Prostate gland (tissue), 2 donors: ENCODE results near the gene RNF128. TPM values are rescaled to one million over a fixed set of nuclear protein-coding genes. Genes with fewer than 3 reads are reported as not detected.
"Not testable (repeated sequence)": the region's sequence is repeated elsewhere in the genome, so short reads cannot be mapped to it uniquely, and the experiment has no call there.

Source experiments
- DNase-seq: peaks from one replicate; pipeline ENCODE4 v3.0.0-alpha.2; 2019; ENCODE audit warnings: low spot score
- H3K27ac ChIP-seq, 2 donors: fragments of 200-600 bp; sonication (generic); 2 replicates each; pipeline ENCODE4 v1.5.1; 2017 to 2019
- H3K27me3 ChIP-seq: fragments of 200-600 bp; sonication (generic); replicated peaks from 2 replicates; pipeline ENCODE4 v1.5.1; 2019; ENCODE audit not compliant: insufficient read depth
- H3K36me3 ChIP-seq, 2 donors: fragments of 200-600 bp; sonication (generic); 1 replicate in 1 of 2; 2 replicates in 1 of 2; pipeline versions ENCODE4 v1.5.1 to v1.8.1; 2017 to 2019
- H3K4me1 ChIP-seq: fragments of 200-600 bp; sonication (generic); replicated peaks from 2 replicates; pipeline ENCODE4 v1.5.1; 2019
- H3K4me3 ChIP-seq, 2 donors: fragments of 200-600 bp; sonication (generic); 2 replicates each; pipeline ENCODE4 v1.5.1; 2017 to 2019
- H3K9me3 ChIP-seq: fragments of 200-600 bp; sonication (generic); 2 replicates; pipeline ENCODE4 v1.5.1; 2017
- POLR2A ChIP-seq: fragments of 450-650 bp; IDR thresholded peaks from one replicate; pipeline ENCODE4 v1.6.1; 2016; ENCODE audit warnings: antibody characterized with exemption, mild to moderate bottlenecking
- POLR2AphosphoS5 ChIP-seq: sonication (generic); formaldehyde crosslinking; IDR thresholded peaks from one replicate; pipeline ENCODE4 v1.6.1; 2017; ENCODE audit warnings: antibody characterized with exemption
- WGBS: methylation state at CpG from one replicate; pipeline ENCODE4 v1.1.5; 2018; 5-methylcytosine and 5-hydroxymethylcytosine counted together
- intact Hi-C: fragments of 100-400 bp; cut with DNase I; formaldehyde crosslinking; loops from one replicate; pipeline ENCODE4 v1.14.2; 2022
- total RNA-seq, 2 donors: library from RNA; depleted of rRNA; stranded (reverse); fragments of >200 nt; gene quantifications; one replicate each; pipeline ENCODE4 v1.1.0, GENCODE V29; 2016
- TF ChIP-seq, protein P1 (sequence below), 4 experiments: fragments of 200-600 bp in 2 of 4; fragments of 450-650 bp in 2 of 4; sonication (generic) in 2 of 4; IDR thresholded peaks; 1 replicate in 3 of 4; 2 replicates in 1 of 4; pipeline ENCODE4 v1.5.1; 2016 to 2019; ENCODE audit warnings: antibody characterized with exemption in 4 of 4, mild to moderate bottlenecking in 2 of 4, moderate library complexity in 2 of 4

The RNF128 gene
- total RNA-seq, 2 donors from 2014 or later = 1.9 to 10.5 TPM

DNA sequence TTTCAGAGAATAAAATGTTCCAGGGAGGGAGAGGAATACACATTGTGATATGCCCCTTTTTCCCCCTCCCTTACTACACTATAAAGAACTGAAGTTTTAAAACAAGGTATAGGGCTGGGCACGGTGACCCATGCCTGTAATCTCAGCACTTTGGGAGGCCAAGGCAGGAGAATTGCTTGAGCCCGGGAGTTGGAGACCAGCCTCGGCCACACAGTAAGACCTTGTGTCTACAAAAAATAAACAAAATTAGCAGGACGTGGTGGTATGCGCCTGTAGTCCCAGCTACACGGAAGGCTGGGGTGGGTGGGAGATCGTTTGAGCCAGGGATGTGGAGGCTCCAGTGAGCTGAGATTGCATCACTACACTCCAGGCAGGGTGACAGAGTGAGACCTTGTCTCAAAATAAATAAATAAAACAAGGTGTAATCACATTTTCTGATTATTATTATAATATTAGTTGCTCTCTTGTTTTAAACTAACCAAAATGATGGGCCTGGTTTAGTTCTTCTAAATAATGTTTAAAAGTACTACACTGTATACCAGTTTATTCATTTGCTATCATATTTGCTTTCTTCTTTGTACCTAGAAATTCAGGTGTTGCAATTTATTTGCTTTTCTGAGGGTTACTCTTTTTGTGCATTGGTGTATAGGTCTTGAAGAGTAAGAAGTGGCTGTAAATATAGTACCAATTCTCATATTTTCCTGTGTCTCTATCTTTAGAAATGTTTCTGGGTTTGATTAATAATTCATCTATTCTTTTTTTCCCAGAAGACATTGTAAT is 84.8 kb downstream of the RNF128 start:
- Histone ChIP-seq H3K27me3 (no peaks in the 10 kb centered on the region), H3K4me3 (no peak overlapping the region), H3K4me1 (no peaks in the 10 kb centered on the region), H3K36me3 (no peaks in the 10 kb centered on the region), H3K9me3 (no peaks in the 10 kb centered on the region), H3K27ac (no peak overlapping the region)
- DNase-seq = no peak
- TF ChIP-seq POLR2AphosphoS5 (no peak), POLR2A (no peak)
- TF ChIP-seq, protein P1, sequence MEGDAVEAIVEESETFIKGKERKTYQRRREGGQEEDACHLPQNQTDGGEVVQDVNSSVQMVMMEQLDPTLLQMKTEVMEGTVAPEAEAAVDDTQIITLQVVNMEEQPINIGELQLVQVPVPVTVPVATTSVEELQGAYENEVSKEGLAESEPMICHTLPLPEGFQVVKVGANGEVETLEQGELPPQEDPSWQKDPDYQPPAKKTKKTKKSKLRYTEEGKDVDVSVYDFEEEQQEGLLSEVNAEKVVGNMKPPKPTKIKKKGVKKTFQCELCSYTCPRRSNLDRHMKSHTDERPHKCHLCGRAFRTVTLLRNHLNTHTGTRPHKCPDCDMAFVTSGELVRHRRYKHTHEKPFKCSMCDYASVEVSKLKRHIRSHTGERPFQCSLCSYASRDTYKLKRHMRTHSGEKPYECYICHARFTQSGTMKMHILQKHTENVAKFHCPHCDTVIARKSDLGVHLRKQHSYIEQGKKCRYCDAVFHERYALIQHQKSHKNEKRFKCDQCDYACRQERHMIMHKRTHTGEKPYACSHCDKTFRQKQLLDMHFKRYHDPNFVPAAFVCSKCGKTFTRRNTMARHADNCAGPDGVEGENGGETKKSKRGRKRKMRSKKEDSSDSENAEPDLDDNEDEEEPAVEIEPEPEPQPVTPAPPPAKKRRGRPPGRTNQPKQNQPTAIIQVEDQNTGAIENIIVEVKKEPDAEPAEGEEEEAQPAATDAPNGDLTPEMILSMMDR (IDR thresholded peaks at IDR 0.05) = no peak
- intact Hi-C loops = no loop called here
- WGBS = 56% methylated on average over 7 of the region's 7 CpGs

DNA sequence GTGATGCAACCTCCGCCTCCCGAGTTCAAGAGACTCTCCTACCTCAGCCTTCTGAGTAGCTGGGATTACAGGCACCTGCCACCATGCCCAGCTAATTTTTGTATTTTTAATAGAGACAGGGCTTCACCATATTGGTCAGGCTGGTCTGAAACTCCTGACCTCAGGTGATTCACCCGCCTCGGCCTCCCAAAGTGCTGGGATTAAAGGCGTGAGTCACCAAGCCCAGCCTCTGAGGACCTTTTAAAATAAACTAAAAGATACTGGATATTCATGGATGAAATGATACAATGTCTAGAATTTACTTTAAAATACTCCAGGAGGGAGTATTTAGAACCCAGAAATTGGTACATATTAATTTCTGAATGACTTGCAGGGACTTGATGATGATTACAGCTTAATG is 86.4 kb downstream of the RNF128 start:
- 89% methylated on average over 5 of the region's 5 CpGs for WGBS
- H3K27me3 ChIP-seq, DNase-seq, H3K4me1 ChIP-seq, H3K36me3 ChIP-seq, intact Hi-C loops, H3K4me3 ChIP-seq, H3K9me3 ChIP-seq, H3K27ac ChIP-seq: not testable (repeated sequence)

DNA sequence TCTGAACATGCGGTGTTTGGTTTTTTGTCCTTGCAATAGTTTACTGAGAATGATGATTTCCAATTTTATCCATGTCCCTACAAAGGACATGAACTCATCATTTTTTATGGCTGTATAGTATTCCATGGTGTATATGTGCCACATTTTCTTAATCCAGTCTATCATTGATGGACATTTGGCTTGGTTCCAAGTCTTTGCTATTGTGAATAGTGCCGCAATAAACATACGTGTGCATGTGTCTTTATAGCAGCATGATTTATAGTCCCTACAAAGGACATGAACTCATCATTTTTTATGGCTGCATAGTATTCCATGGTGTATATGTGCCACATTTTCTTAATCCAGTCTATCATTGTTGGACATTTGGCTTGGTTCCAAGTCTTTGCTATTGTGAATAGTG is 87.6 kb downstream of the RNF128 start:
- WGBS = 96% methylated on average over 3 of the region's 3 CpGs
- DNase-seq, H3K9me3 ChIP-seq, H3K4me1 ChIP-seq, intact Hi-C loops, H3K4me3 ChIP-seq, H3K27ac ChIP-seq, H3K36me3 ChIP-seq, H3K27me3 ChIP-seq: not testable (repeated sequence)

Other genes starting within 250 kb of the RNF128 start
- gene RADX, start 114.7 kb upstream of the RNF128 start, total RNA-seq = 1 to 10 TPM in 1 of 2 donors, under 1 TPM in 1; 0.96 to 7.9 TPM
- gene TBC1D8B, start 76.0 kb downstream of the RNF128 start, total RNA-seq = 10 to 100 TPM; 10.0 to 17.4 TPM
- not detected for gene RIPPLY1, start 176.6 kb downstream of the RNF128 start, total RNA-seq
- gene CLDN2, start 193.7 kb downstream of the RNF128 start, total RNA-seq = under 1 TPM in 1 of 2 donors, not detected in 1; 0.28 TPM